Smooth muscle cell (in vitro differentiated cells): ENCODE results near the gene PLA2G2F. TPM values are rescaled to one million over a fixed set of nuclear protein-coding genes. Genes with fewer than 3 reads are reported as not detected.

Source experiments
- DNase-seq: peaks from one replicate; lab custom pipeline; 2025; ENCODE audit not compliant: unreplicated experiment; lab: John Stamatoyannopoulos, UW
- H2AFZ ChIP-seq: fragments of 200-600 bp; sonication (generic); 2 replicates; pipeline ENCODE4 v1.6.0; 2016; ENCODE audit warnings: antibody characterized with exemption, low read depth, mild to moderate bottlenecking
- H3F3A ChIP-seq: fragments of 200-600 bp; sonication (generic); 2 replicates; pipeline ENCODE4 v1.6.0; 2017; ENCODE audit warnings: antibody characterized with exemption, low read depth
- H3K27ac ChIP-seq: fragments of 200-600 bp; sonication (generic); 2 replicates; pipeline ENCODE4 v1.5.1; 2016; ENCODE audit warnings: low read depth, mild to moderate bottlenecking
- H3K27me3 ChIP-seq: fragments of 200-600 bp; sonication (generic); 2 replicates; pipeline ENCODE4 v1.6.1; 2016; ENCODE audit warnings: low read depth, mild to moderate bottlenecking
- H3K36me3 ChIP-seq: fragments of 200-600 bp; sonication (generic); 2 replicates; pipeline ENCODE4 v1.5.1; 2016; ENCODE audit warnings: low read depth
- H3K4me1 ChIP-seq: fragments of 200-600 bp; sonication (generic); 2 replicates; pipeline ENCODE4 v1.5.1; 2016; ENCODE audit warnings: low read depth
- H3K4me2 ChIP-seq: fragments of 200-600 bp; sonication (generic); 2 replicates; pipeline ENCODE4 v1.6.0; 2016; ENCODE audit warnings: mild to moderate bottlenecking
- H3K4me3 ChIP-seq: fragments of 200-600 bp; sonication (generic); 2 replicates; pipeline ENCODE4 v1.5.1; 2016; ENCODE audit warnings: mild to moderate bottlenecking
- H3K79me2 ChIP-seq: fragments of 200-600 bp; sonication (generic); 2 replicates; pipeline ENCODE4 v1.6.0; 2016; ENCODE audit warnings: low read depth, mild to moderate bottlenecking
- H3K9ac ChIP-seq: fragments of 200-600 bp; sonication (generic); 2 replicates; pipeline ENCODE4 v1.6.0; 2016; ENCODE audit warnings: low read depth
- H3K9me3 ChIP-seq: fragments of 200-600 bp; sonication (generic); replicated peaks from 2 replicates; pipeline ENCODE4 v1.5.1; 2016; ENCODE audit warnings: low read depth
- H4K20me1 ChIP-seq: fragments of 200-600 bp; sonication (generic); 2 replicates; pipeline ENCODE4 v1.6.0; 2016; ENCODE audit warnings: low read depth
- WGBS: methylation state at CpG from one replicate; pipeline ENCODE4 v1.1.7; 2016; ENCODE audit warnings: low lambda C conversion rate; 5-methylcytosine and 5-hydroxymethylcytosine counted together
- polyA plus RNA-seq: library from polyadenylated mRNA; unstranded; fragments of >200 nt; fragmentation: Nextera tagmentation; extraction: Ambion mirVana; gene quantifications from 2 replicates; pipeline ENCODE4 v1.2.1, GENCODE V29; 2016
- total RNA-seq: library from RNA; depleted of rRNA; stranded (reverse); fragments of >200 nt; gene quantifications from 2 replicates; pipeline ENCODE4 v1.2.3, GENCODE V29; 2014
- TF ChIP-seq, protein P1 (sequence below): fragments of 200-600 bp; sonication (generic); IDR thresholded peaks from 2 replicates; pipeline ENCODE4 v1.5.1; 2017; ENCODE audit warnings: borderline replicate concordance, mild to moderate bottlenecking, antibody characterized with exemption; ENCODE audit not compliant: insufficient read depth, poor library complexity, severe bottlenecking

Gene PLA2G2F
- total and polyA plus RNA-seq, 2 experiments from 2014 or later = 0.81 to 1.9 TPM

DNA sequence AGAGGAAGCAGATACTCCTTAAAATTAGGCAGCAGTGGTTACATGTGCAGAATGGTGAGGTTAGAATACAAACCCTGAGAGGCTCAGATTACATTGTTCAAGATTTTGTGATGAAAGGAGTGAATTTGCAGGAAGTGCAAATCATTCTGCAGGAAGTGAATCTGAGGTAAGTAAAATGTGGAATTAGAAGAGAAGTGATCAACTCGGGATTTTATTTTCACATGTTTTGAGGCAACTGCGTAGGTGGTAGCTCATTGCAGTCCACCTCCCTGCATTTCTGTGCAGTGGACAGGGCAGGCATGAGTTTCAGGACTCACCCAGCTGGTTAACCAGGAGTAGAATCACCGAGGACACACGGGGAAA is 49.3 kb downstream of the PLA2G2F start:
- no peaks in the 10 kb centered on the region for H3K79me2 ChIP-seq
- no peaks in the 10 kb centered on the region for H3K9me3 ChIP-seq
- WGBS = 83% methylated on average over 4 of the region's 4 CpGs
- no peak overlapping the region for H3K4me3 ChIP-seq
- no peak overlapping the region for H3K9ac ChIP-seq
- H3K36me3 ChIP-seq = no peaks in the 10 kb centered on the region
- TF ChIP-seq, protein P1, sequence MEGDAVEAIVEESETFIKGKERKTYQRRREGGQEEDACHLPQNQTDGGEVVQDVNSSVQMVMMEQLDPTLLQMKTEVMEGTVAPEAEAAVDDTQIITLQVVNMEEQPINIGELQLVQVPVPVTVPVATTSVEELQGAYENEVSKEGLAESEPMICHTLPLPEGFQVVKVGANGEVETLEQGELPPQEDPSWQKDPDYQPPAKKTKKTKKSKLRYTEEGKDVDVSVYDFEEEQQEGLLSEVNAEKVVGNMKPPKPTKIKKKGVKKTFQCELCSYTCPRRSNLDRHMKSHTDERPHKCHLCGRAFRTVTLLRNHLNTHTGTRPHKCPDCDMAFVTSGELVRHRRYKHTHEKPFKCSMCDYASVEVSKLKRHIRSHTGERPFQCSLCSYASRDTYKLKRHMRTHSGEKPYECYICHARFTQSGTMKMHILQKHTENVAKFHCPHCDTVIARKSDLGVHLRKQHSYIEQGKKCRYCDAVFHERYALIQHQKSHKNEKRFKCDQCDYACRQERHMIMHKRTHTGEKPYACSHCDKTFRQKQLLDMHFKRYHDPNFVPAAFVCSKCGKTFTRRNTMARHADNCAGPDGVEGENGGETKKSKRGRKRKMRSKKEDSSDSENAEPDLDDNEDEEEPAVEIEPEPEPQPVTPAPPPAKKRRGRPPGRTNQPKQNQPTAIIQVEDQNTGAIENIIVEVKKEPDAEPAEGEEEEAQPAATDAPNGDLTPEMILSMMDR = no peak
- no peaks in the 10 kb centered on the region for H4K20me1 ChIP-seq
- no peak for DNase-seq
- no peak overlapping the region for H3K27ac ChIP-seq
- H3K27me3 ChIP-seq = no peaks in the 10 kb centered on the region
- H3K4me2 ChIP-seq = no peak overlapping the region
- H3F3A ChIP-seq = peaks cover 6% of the 10 kb centered on the region
- H3K4me1 ChIP-seq = peaks cover 7% of the 10 kb centered on the region
- H2AFZ ChIP-seq = no peak overlapping the region

DNA sequence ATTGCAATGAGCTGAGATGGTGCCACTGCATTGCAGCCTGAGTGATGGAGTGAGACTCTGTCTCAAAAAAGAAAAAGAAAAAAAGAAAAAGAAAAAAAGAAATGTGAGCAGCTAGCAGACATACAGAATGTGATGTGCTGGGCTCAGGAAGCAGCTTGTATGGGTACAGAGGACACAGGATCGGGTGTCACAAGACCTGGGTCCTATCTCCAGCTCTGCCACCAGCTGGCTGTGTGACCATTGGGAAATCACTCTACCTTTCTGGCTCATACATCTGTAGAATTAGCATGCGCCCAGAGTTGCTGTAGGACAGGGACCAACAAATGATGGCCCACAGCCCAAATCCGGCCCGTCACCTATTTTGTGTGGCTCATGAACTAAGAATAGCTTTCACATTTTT is 50.5 kb downstream of the PLA2G2F start:
- 95% methylated on average over 4 of the region's 4 CpGs for WGBS
- H3K9ac ChIP-seq = no peak overlapping the region
- no peak overlapping the region for H3K4me3 ChIP-seq
- H3K4me1 ChIP-seq = peaks cover 7% of the 10 kb centered on the region
- no peaks in the 10 kb centered on the region for H4K20me1 ChIP-seq
- H2AFZ ChIP-seq = no peak overlapping the region
- H3K27ac ChIP-seq = no peak overlapping the region
- H3K36me3 ChIP-seq = no peaks in the 10 kb centered on the region
- H3K27me3 ChIP-seq = no peaks in the 10 kb centered on the region
- H3K4me2 ChIP-seq = no peak overlapping the region
- H3K9me3 ChIP-seq = no peaks in the 10 kb centered on the region
- DNase-seq = no peak
- no peaks in the 10 kb centered on the region for H3K79me2 ChIP-seq
- H3F3A ChIP-seq = peaks cover 5% of the 10 kb centered on the region
- TF ChIP-seq, protein P1 = no peak

DNA sequence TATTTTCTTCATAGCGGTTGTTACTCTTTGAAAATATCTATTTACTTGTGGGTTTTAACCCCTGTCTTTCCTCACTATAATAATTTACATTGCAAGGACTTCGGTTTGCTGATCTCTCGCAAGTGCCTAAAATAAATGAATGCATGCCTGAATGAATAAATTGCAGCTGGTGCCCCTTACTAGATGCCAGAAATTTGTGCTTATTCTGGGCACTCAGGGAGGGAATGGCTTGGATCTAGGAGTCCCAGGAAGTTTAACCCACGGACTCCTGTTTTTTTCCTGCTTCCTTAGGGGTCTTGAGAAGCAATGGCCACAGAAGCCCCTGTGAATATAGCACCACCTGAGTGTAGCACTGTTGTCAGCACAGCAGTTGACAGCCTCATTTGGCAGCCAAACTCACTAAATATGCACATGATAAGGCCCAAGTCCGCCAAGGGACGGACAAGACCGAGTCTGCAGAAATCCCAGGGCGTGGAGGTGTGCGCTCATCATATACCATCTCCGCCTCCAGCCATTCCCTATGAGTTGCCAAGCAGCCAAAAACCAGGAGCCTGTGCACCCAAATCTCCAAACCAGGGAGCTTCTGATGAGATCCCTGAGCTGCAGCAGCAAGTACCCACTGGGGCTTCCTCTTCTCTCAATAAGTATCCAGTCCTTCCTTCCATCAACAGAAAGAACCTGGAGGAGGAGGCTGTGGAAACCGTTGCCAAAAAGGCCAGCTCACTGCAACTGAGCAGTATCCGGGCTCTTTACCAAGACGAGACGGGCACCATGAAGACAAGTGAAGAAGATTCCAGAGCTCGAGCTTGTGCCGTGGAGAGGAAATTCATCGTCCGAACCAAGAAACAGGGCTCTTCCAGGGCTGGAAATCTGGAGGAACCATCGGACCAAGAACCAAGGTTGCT is 51.4 kb downstream of the PLA2G2F start:
- 96% methylated on average over 19 of the region's 19 CpGs for whole genome bisulfite sequencing
- no peak overlapping the region for H2AFZ ChIP-seq
- H4K20me1 ChIP-seq = no peaks in the 10 kb centered on the region
- no peaks in the 10 kb centered on the region for H3K9me3 ChIP-seq
- no peak overlapping the region for H3K27ac ChIP-seq
- H3K27me3 ChIP-seq = no peaks in the 10 kb centered on the region
- peaks cover 7% of the 10 kb centered on the region for H3K4me1 ChIP-seq
- DNase-seq = no peak
- no peak overlapping the region for H3K9ac ChIP-seq
- no peaks in the 10 kb centered on the region for H3K36me3 ChIP-seq
- no peak overlapping the region for H3K4me2 ChIP-seq
- no peaks in the 10 kb centered on the region for H3K79me2 ChIP-seq
- H3F3A ChIP-seq = no peaks in the 10 kb centered on the region
- no peak overlapping the region for H3K4me3 ChIP-seq
- TF ChIP-seq, protein P1 = no peak
